HG03439 (cell line): Measurements from ENCODE around the gene MT1E.
"Not testable (repeated sequence)": the region's sequence is repeated elsewhere in the genome, so short reads cannot be mapped to it uniquely, and the experiment has no call there.

Experiments
- ATAC-seq: cut with Tn5 transposase; IDR thresholded peaks from one replicate; pipeline ENCODE4 v1.9.1; 2021; ENCODE audit warnings: mild to moderate bottlenecking, moderate library complexity; ENCODE audit not compliant: unreplicated experiment

Gene MT1E

GRCh38 chr16:56643080-56643778, 17.6 kb downstream of the MT1E start:
- peak; percentile 80 for ATAC-seq

- no peak for ATAC-seq
Observed at GRCh38 chr16:56643833-56644232, 18.3 kb downstream of the MT1E start.

GRCh38 chr16:56645311-56645710, 19.7 kb downstream of the MT1E start:
- no peak for ATAC-seq

- no peak for ATAC-seq
Observed at GRCh38 chr16:56645838-56646237, 20.3 kb downstream of the MT1E start.

GRCh38 chr16:56647641-56648431, 22.3 kb downstream of the MT1E start:
- ATAC-seq, result no peak

- ATAC-seq, result no peak
Observed at GRCh38 chr16:56649271-56649670, 23.7 kb downstream of the MT1E start.

- ATAC-seq, result no peak
Observed at GRCh38 chr16:56649820-56650219, 24.2 kb downstream of the MT1E start.

- no peak for ATAC-seq
Observed at GRCh38 chr16:56651586-56651985, 26.0 kb downstream of the MT1E start, which contains the start of gene MT1B. Gene MT1B, plus strand, starts transcription at chr16:56651886. Its CDS starts 68 bp downstream, at chr16:56651954.

- ATAC-seq, result no peak
Observed at GRCh38 chr16:56652600-56652999, 27.0 kb downstream of the MT1E start.

- no peak for ATAC-seq
Observed at GRCh38 chr16:56653218-56653617, 27.6 kb downstream of the MT1E start.

GRCh38 chr16:56657555-56658326, 32.2 kb downstream of the MT1E start, which contains the start of gene MT1F:
Gene MT1F, plus strand, starts transcription at chr16:56657959. Its CDS starts 100 bp downstream, at chr16:56658059.
- no peak for ATAC-seq

- ATAC-seq, result no peak
Observed at GRCh38 chr16:56658327-56658875, 32.8 kb downstream of the MT1E start.

GRCh38 chr16:56662357-56663354, 37.1 kb downstream of the MT1E start:
- ATAC-seq, result no peak

- ATAC-seq, result no peak
Observed at GRCh38 chr16:56664506-56664905, 38.9 kb downstream of the MT1E start.

- ATAC-seq, result not testable (repeated sequence)
Observed at GRCh38 chr16:56665286-56666261, 40.0 kb downstream of the MT1E start.

- ATAC-seq, result no peak
Observed at GRCh38 chr16:56667581-56668571, 42.3 kb downstream of the MT1E start, which contains the start of gene MT1G. Gene MT1G, minus strand, starts transcription at chr16:56668065. Its CDS starts 72 bp downstream, at chr16:56667993.
